LNCaP clone FGC (cell line): ENCODE results near the gene CADM3.
A peak's percentile ranks its signal among the peaks of the same experiment; 100 is the strongest.

Experiments
- DNase-seq: peaks from one replicate; pipeline ENCODE4 v3.0.0-alpha.2; 2011; ENCODE audit warnings: low read depth
- H3K4me3 ChIP-seq: 2 replicates; pipeline ENCODE4 v1.5.1; 2011; ENCODE audit warnings: mild to moderate bottlenecking, low read depth, low read length, control low read depth
- CTCF ChIP-seq: IDR thresholded peaks from 2 replicates; pipeline ENCODE4 v1.5.1; 2012; ENCODE audit warnings: mild to moderate bottlenecking; ENCODE audit not compliant: control insufficient read depth, insufficient read depth; ENCODE audit errors: extremely low read depth

The CADM3 gene

GRCh38 chr1:159211331-159212136 lies 40.1 kb downstream of the CADM3 start:
- peak; percentile 93 for TF ChIP-seq CTCF
- no peak overlapping the region for H3K4me3 ChIP-seq
- DNase-seq: no peak

GRCh38 chr1:159212596-159212995 lies 41.2 kb downstream of the CADM3 start:
- H3K4me3 ChIP-seq: no peak overlapping the region
- no peak for TF ChIP-seq CTCF
- no peak for DNase-seq

GRCh38 chr1:159214149-159214760 lies 42.8 kb downstream of the CADM3 start:
- no peak for DNase-seq
- H3K4me3 ChIP-seq: no peak overlapping the region
- TF ChIP-seq CTCF: peak; percentile 86

GRCh38 chr1:159218649-159219636 lies 47.5 kb downstream of the CADM3 start:
- no peak for DNase-seq
- no peak for TF ChIP-seq CTCF
- H3K4me3 ChIP-seq: no peak overlapping the region

GRCh38 chr1:159222075-159222865 lies 50.9 kb downstream of the CADM3 start:
- TF ChIP-seq CTCF: no peak
- H3K4me3 ChIP-seq: no peak overlapping the region
- no peak for DNase-seq

GRCh38 chr1:159223004-159223403 lies 51.6 kb downstream of the CADM3 start:
- no peak for TF ChIP-seq CTCF
- no peak for DNase-seq
- no peak overlapping the region for H3K4me3 ChIP-seq
